MCF 10A (cell line): Measurements from ENCODE around the gene SCD. TPM values are rescaled to one million over a fixed set of nuclear protein-coding genes. Genes with fewer than 3 reads are reported as not detected.

Experiments
- BruUV-seq: library from RNA; stranded (reverse); fragments of 400-500 nt; replicated peaks from 2 replicates; lab custom pipeline; 2021; lab: Mats Ljungman, UMichigan
- CTCF ChIA-PET: fragments of 300-600 bp; sonication (Branson Sonifier 250); formaldehyde crosslinking; extraction: SDS; loops from one replicate; lab custom pipeline; 2021; ENCODE audit warnings: antibody characterized with exemption, inconsistent platforms; lab: Yijun Ruan, JAX
- POLR2A ChIA-PET: fragments of 300-600, 350-650 bp; sonication (Branson Sonifier 250); formaldehyde crosslinking; extraction: SDS; loops from one replicate; lab custom pipeline; 2020; ENCODE audit warnings: antibody characterized with exemption, inconsistent platforms; lab: Yijun Ruan, JAX
- DNase-seq: peaks from one replicate; pipeline ENCODE4 v3.0.0-alpha.2; 2018; ENCODE audit not compliant: unreplicated experiment
- H3K27ac Mint-ChIP-seq: one replicate; pipeline ENCODE4 v1.8.0; 2022; ENCODE audit warnings: mild to moderate bottlenecking, low read depth, mixed read lengths; ENCODE audit not compliant: unreplicated experiment
- H3K27me3 Mint-ChIP-seq: one replicate; pipeline ENCODE4 v1.8.0; 2022; ENCODE audit warnings: mixed read lengths; ENCODE audit not compliant: insufficient read depth, unreplicated experiment
- H3K36me3 Mint-ChIP-seq: one replicate; pipeline ENCODE4 v1.8.0; 2022; ENCODE audit warnings: mild to moderate bottlenecking, moderate library complexity, mixed read lengths; ENCODE audit not compliant: insufficient read depth, unreplicated experiment
- H3K4me1 Mint-ChIP-seq: one replicate; pipeline ENCODE4 v1.8.0; 2022; ENCODE audit warnings: mixed read lengths; ENCODE audit not compliant: insufficient read depth, unreplicated experiment
- H3K4me3 Mint-ChIP-seq: one replicate; pipeline ENCODE4 v1.8.0; 2022; ENCODE audit warnings: mild to moderate bottlenecking, moderate library complexity, mixed read lengths; ENCODE audit not compliant: unreplicated experiment
- H3K9me3 Mint-ChIP-seq: one replicate; pipeline ENCODE4 v1.8.0; 2022; ENCODE audit warnings: mixed read lengths; ENCODE audit not compliant: unreplicated experiment
- CTCF ChIP-seq: fragments of 200-600 bp; IDR thresholded peaks from one replicate; pipeline ENCODE4 v1.8.0; 2022; ENCODE audit warnings: antibody characterized with exemption, mild to moderate bottlenecking; ENCODE audit not compliant: unreplicated experiment
- intact Hi-C: fragments of 100-400 bp; cut with micrococcal nuclease; formaldehyde crosslinking; loops from 2 replicates; pipeline ENCODE4 v1.14.1; 2022
- total RNA-seq: library from RNA; stranded (reverse); gene quantifications from 2 replicates; pipeline ENCODE4 v1.2.3, GENCODE V29; 2022

The SCD gene
- total RNA-seq, 1 experiment from 2014 or later: 179 TPM

- POLR2A ChIA-PET: interaction anchor here (0.6 to 0.9 kb wide), 3 partner anchors 9 to 55 kb away, joined by 3 to 6 read pairs (median 3); no protein-coding TSS in a partner anchor
- no TSS peak for BruUV-seq
- Mint-ChIP-seq H3K27ac (no peak overlapping the region), H3K4me3 (no peak overlapping the region), H3K27me3 (no peaks in the 10 kb centered on the region), H3K36me3 (peaks cover 4% of the 10 kb centered on the region), H3K4me1 (no peaks in the 10 kb centered on the region), H3K9me3 (no peaks in the 10 kb centered on the region)
- CTCF ChIA-PET: interaction anchor here (0.6 to 2.4 kb wide), 5 partner anchors 32 to 398 kb away, joined by 3 to 10 read pairs (median 4); no protein-coding TSS in a partner anchor
- no peak for TF ChIP-seq CTCF
- intact Hi-C loops: no loop called here
- DNase-seq: no peak
Measured at GRCh38 chr10:100377830-100378229, 30.8 kb downstream of the SCD start.

DNA sequence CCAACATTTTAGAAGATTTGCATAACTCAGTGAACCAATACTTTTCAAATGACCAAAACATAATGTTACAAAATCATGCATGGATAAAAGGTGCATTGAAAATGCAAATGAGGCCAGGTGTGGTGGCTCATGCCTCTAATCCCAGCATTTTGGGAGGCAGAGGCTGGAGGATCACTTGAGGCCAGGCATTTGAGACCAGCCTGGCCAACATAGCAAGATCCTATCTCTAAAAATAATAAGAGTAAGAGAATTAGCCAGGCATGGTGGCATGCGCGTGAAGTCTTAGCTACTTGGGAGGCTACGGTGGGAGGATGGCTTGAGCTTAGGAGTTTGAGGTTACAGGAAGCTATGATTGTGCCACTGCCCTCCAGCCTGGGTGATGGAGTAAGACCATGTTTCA, 33.4 kb downstream of the SCD start:
- POLR2A ChIA-PET: interaction anchor here (0.9 to 1.0 kb wide), 2 partner anchors 10 to 27 kb away, joined by 3 to 4 read pairs; no protein-coding TSS in a partner anchor
- CTCF ChIA-PET: interaction anchor here (0.6 to 2.4 kb wide), 7 partner anchors 37 to 104 kb away, joined by 3 to 10 read pairs (median 4); no protein-coding TSS in a partner anchor
- TF ChIP-seq CTCF: no peak
- no peak overlapping the region for H3K27ac Mint-ChIP-seq
- BruUV-seq: no TSS peak
- DNase-seq: no peak
- H3K27me3 Mint-ChIP-seq: no peaks in the 10 kb centered on the region
- intact Hi-C loops: no loop called here
- no peaks in the 10 kb centered on the region for H3K36me3 Mint-ChIP-seq
- no peaks in the 10 kb centered on the region for H3K4me1 Mint-ChIP-seq
- no peaks in the 10 kb centered on the region for H3K9me3 Mint-ChIP-seq
- no peak overlapping the region for H3K4me3 Mint-ChIP-seq

- no peaks in the 10 kb centered on the region for H3K36me3 Mint-ChIP-seq
- POLR2A ChIA-PET: interaction anchor here (0.9 to 1.6 kb wide), 2 partner anchors 9 to 36 kb away, joined by 3 to 5 read pairs; partner anchors contain the start of gene SCD
- no peak for TF ChIP-seq CTCF
- H3K4me3 Mint-ChIP-seq: no peak overlapping the region
- H3K9me3 Mint-ChIP-seq: peaks cover 2% of the 10 kb centered on the region
- no peaks in the 10 kb centered on the region for H3K27me3 Mint-ChIP-seq
- BruUV-seq: no TSS peak
- DNase-seq: no peak
- intact Hi-C loops: no loop called here
- no peak overlapping the region for H3K27ac Mint-ChIP-seq
- no peaks in the 10 kb centered on the region for H3K4me1 Mint-ChIP-seq
- CTCF ChIA-PET: interaction anchor here (1.3 kb wide), 1 partner anchor 40 kb away, joined by 3 read pairs; no protein-coding TSS in a partner anchor
Measured at GRCh38 chr10:100382553-100382952, 35.5 kb downstream of the SCD start.

DNA sequence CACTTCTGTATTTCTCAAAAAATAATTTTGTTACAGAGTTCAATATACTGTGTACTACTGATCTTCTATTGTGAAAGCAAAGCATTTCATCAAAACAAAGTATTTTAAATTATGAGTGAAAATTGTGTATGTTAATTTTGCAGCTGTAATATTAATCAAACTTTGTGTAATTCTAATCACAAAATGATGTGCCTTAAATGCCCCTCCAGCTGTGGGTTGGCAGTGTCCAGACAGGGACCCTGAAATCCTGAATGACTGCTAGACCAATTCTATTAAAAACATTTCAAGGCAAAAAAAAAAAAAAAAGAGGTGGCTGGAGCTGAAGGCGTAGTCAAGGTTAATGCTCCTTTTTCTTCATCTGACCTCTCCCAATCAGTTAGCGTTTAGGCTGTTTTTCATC, 36.2 kb downstream of the SCD start:
- CTCF ChIA-PET: interaction anchor here (0.5 to 1.5 kb wide), 3 partner anchors 40 to 45 kb away, joined by 3 to 5 read pairs (median 3); no protein-coding TSS in a partner anchor
- no peak for TF ChIP-seq CTCF
- Mint-ChIP-seq H3K4me1 (no peaks in the 10 kb centered on the region), H3K4me3 (no peak overlapping the region), H3K9me3 (peaks cover 8% of the 10 kb centered on the region), H3K27ac (no peak overlapping the region), H3K36me3 (no peaks in the 10 kb centered on the region), H3K27me3 (no peaks in the 10 kb centered on the region)
- POLR2A ChIA-PET: interaction anchor here (0.9 to 1.6 kb wide), 2 partner anchors 10 to 37 kb away, joined by 3 to 5 read pairs; partner anchors contain the start of gene SCD
- DNase-seq: no peak
- no TSS peak for BruUV-seq
- intact Hi-C loops: no loop called here
